OCI-LY7 (cell line): ENCODE measurements around the gene MT4. TPM values are rescaled to one million over a fixed set of nuclear protein-coding genes. Genes with fewer than 3 reads are reported as not detected.

ENCODE experiments used
- BruUV-seq: library from RNA; stranded (reverse); fragments of 400-500 nt; replicated peaks from 2 replicates; lab custom pipeline; 2021; lab: Mats Ljungman, UMichigan
- CTCF ChIA-PET: fragments of 300-600 bp; sonication (Branson Sonifier 250); formaldehyde crosslinking; loops from one replicate; lab custom pipeline; 2022; ENCODE audit warnings: antibody characterized with exemption; ENCODE audit not compliant: unreplicated experiment; lab: Charles Lee
- POLR2A ChIA-PET: fragments of 300-600 bp; sonication (Branson Sonifier 250); formaldehyde crosslinking; loops from one replicate; lab custom pipeline; 2022; ENCODE audit warnings: antibody characterized with exemption; lab: Charles Lee
- DNase-seq: peaks from one replicate; pipeline ENCODE4 v3.0.0-alpha.2; 2015; ENCODE audit warnings: low spot score
- H2AFZ ChIP-seq: fragments of 200-600 bp; sonication (generic), shearing (Covaris generic); 2 replicates; pipeline ENCODE4 v1.6.1; 2014; ENCODE audit warnings: mild to moderate bottlenecking, antibody characterized with exemption, low read length, moderate library complexity
- H3K27ac ChIP-seq: fragments of 200-600 bp; sonication (generic); 2 replicates; pipeline ENCODE4 v1.5.1; 2014; ENCODE audit warnings: mixed run types, low read depth, mild to moderate bottlenecking, moderate library complexity, low read length, inconsistent platforms; ENCODE audit not compliant: poor library complexity, severe bottlenecking
- H3K36me3 ChIP-seq: fragments of 200-600 bp; sonication (generic); 2 replicates; pipeline ENCODE4 v1.6.1; 2014; ENCODE audit warnings: mild to moderate bottlenecking, antibody characterized with exemption, low read length, moderate library complexity, mixed read lengths; ENCODE audit not compliant: insufficient read depth
- H3K4me1 ChIP-seq: fragments of 200-600 bp; sonication (generic); 2 replicates; pipeline ENCODE4 v1.5.1; 2014; ENCODE audit warnings: mild to moderate bottlenecking, low read length; ENCODE audit not compliant: insufficient read depth, poor library complexity, severe bottlenecking
- H3K4me2 ChIP-seq: fragments of 200-600 bp; sonication (generic); 2 replicates; pipeline ENCODE4 v1.6.1; 2014; ENCODE audit warnings: mild to moderate bottlenecking, low read length
- H3K4me3 ChIP-seq: fragments of 200-600 bp; sonication (generic); 2 replicates; pipeline ENCODE4 v1.5.1; 2014; ENCODE audit warnings: mild to moderate bottlenecking, low read depth, low read length; ENCODE audit not compliant: poor library complexity, severe bottlenecking
- H3K79me2 ChIP-seq: fragments of 200-600 bp; sonication (generic); 2 replicates; pipeline ENCODE4 v1.6.1; 2016; ENCODE audit warnings: low read depth, mild to moderate bottlenecking, low read length, moderate library complexity, mixed read lengths; ENCODE audit not compliant: insufficient read depth
- H3K9me2 ChIP-seq: fragments of 200-600 bp; sonication (generic); 2 replicates; pipeline ENCODE4 v1.6.1; 2016; ENCODE audit warnings: mild to moderate bottlenecking, low read length, mixed read lengths; ENCODE audit not compliant: insufficient read depth
- H3K9me3 ChIP-seq: fragments of 200-600 bp; sonication (generic); 2 replicates; pipeline ENCODE4 v1.6.1; 2014; ENCODE audit warnings: mild to moderate bottlenecking, mixed run types, low read length, mixed read lengths
- H4K20me1 ChIP-seq: fragments of 200-600 bp; sonication (generic); 2 replicates; pipeline ENCODE4 v1.6.1; 2014; ENCODE audit warnings: mild to moderate bottlenecking, antibody characterized with exemption, low read length, moderate library complexity, mixed read lengths; ENCODE audit not compliant: insufficient read depth
- CTCF ChIP-seq: fragments of 200-600 bp; sonication (generic); conservative IDR thresholded peaks from 2 replicates; pipeline ENCODE4 v1.5.1; 2014; ENCODE audit warnings: mild to moderate bottlenecking, antibody characterized with exemption, low read length, moderate library complexity, mixed read lengths
- EZH2phosphoT487 ChIP-seq: fragments of 200-600 bp; sonication (generic); IDR thresholded peaks from 2 replicates; pipeline ENCODE4 v1.6.1; 2018; ENCODE audit warnings: low read depth, borderline replicate concordance, mild to moderate bottlenecking, mixed run types, antibody characterized with exemption, low read length, moderate library complexity, mixed read lengths
- intact Hi-C: fragments of 100-400 bp; cut with micrococcal nuclease; formaldehyde crosslinking; loops from one replicate; pipeline ENCODE4 v1.10.0; 2022; ENCODE audit not compliant: unreplicated experiment
- total RNA-seq, 2 experiments: library from RNA; depleted of rRNA in 1 of 2; stranded (reverse); fragments of >200 nt in 1 of 2; shearing (Covaris generic) in 1 of 2; gene quantifications; 2 replicates each; pipeline ENCODE4 v1.2.3, GENCODE V29; 2014 to 2022

Gene MT4
- total RNA-seq, 2 experiments from 2014 or later: not detected

- H4K20me1 ChIP-seq: no peaks in the 10 kb centered on the region
- H3K9me3 ChIP-seq: 0 out of 2 replicates have a peak, but pooled peaks cover 7% of the 10 kb centered on the region
- intact Hi-C loops: loop anchor here (1.0 kb wide), 2 partner anchors 23 to 86 kb away; no protein-coding TSS in a partner anchor
- TF ChIP-seq CTCF (peak; percentile 82), EZH2phosphoT487 (no peak)
- H3K27ac ChIP-seq: no peak overlapping the region
- H3K79me2 ChIP-seq: no peaks in the 10 kb centered on the region
- H3K9me2 ChIP-seq: no peaks in the 10 kb centered on the region
- H3K4me1 ChIP-seq: peaks cover 11% of the 10 kb centered on the region
- CTCF ChIA-PET: interaction anchor here (1.1 to 1.4 kb wide), 2 partner anchors 101 to 218 kb away, joined by 3 to 5 read pairs; no protein-coding TSS in a partner anchor
- DNase-seq: peak; percentile 58
- H3K4me2 ChIP-seq: no peak overlapping the region
- POLR2A ChIA-PET: interaction anchor here (0.7 kb wide), 1 partner anchor 9 kb away, joined by 4 read pairs; no protein-coding TSS in a partner anchor
- no peaks in the 10 kb centered on the region for H3K36me3 ChIP-seq
- BruUV-seq: no TSS peak
- H2AFZ ChIP-seq: no peak overlapping the region
- H3K4me3 ChIP-seq: no peak overlapping the region
Observed at GRCh38 chr16:56600398-56600999, 35.6 kb downstream of the MT4 start.

GRCh38 chr16:56601325-56601724, 36.5 kb downstream of the MT4 start:
- intact Hi-C loops: no loop called here
- no peaks in the 10 kb centered on the region for H3K79me2 ChIP-seq
- POLR2A ChIA-PET: no interaction called here
- DNase-seq: no peak
- no peak overlapping the region for H3K4me2 ChIP-seq
- TF ChIP-seq EZH2phosphoT487 (no peak), CTCF (no peak)
- H3K36me3 ChIP-seq: no peaks in the 10 kb centered on the region
- H3K4me1 ChIP-seq: peaks cover 18% of the 10 kb centered on the region
- no peak overlapping the region for H2AFZ ChIP-seq
- CTCF ChIA-PET: interaction anchor here (1.1 to 1.4 kb wide), 2 partner anchors 101 to 218 kb away, joined by 3 to 5 read pairs; no protein-coding TSS in a partner anchor
- no peaks in the 10 kb centered on the region for H3K9me2 ChIP-seq
- no TSS peak for BruUV-seq
- no peak overlapping the region for H3K27ac ChIP-seq
- H3K9me3 ChIP-seq: 0 out of 2 replicates have a peak, but pooled peaks cover 7% of the 10 kb centered on the region
- no peak overlapping the region for H3K4me3 ChIP-seq
- H4K20me1 ChIP-seq: no peaks in the 10 kb centered on the region

GRCh38 chr16:56603589-56603988, 38.7 kb downstream of the MT4 start:
- no peak for TF ChIP-seq EZH2phosphoT487
- 0 out of 2 replicates have a peak, but pooled peaks have one; percentile 34 for TF ChIP-seq CTCF
- no TSS peak for BruUV-seq
- Histone ChIP-seq H3K4me1 (peaks cover 22% of the 10 kb centered on the region), H3K36me3 (no peaks in the 10 kb centered on the region), H3K4me2 (no peak overlapping the region), H2AFZ (no peak overlapping the region), H3K9me2 (no peaks in the 10 kb centered on the region), H3K9me3 (no peaks in the 10 kb centered on the region), H3K27ac (no peak overlapping the region), H4K20me1 (no peaks in the 10 kb centered on the region), H3K4me3 (no peak overlapping the region), H3K79me2 (no peaks in the 10 kb centered on the region)
- ChIA-PET POLR2A (interaction anchor here (0.8 kb wide), 1 partner anchor 80 kb away, joined by 3 read pairs; no protein-coding TSS in a partner anchor), CTCF (no interaction called here)
- DNase-seq: peak; percentile 32
- intact Hi-C loops: no loop called here
